ENCODE results near the gene PGR. TPM values are rescaled to one million over a fixed set of nuclear protein-coding genes. Genes with fewer than 3 reads are reported as not detected.

PGR gene
- total RNA-seq, 2 donors from 2014 or later: 1.6 to 2.3 TPM

DNA sequence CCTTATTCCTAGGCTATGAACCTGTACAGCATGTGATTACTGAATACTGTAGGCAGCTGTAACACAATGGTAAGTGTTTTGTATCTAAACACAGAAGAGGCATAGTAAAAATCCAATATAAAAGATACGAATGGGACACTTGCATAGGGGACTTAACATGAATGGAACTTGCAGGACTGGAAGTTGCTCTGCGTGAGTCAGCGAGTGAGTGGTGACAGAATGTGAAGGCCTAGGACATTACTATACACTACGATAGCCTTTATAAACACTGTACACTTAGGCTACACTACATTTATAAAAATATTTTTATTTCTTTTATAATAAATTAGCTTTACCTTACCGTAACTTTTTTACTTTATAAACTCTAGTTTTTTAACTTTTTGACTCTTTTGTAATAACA, 81.1 kb downstream of the PGR start:
- H3K27ac ChIP-seq: no peak overlapping the region
- intact Hi-C loops (cut with DNase I): no loop called here
- DNase-seq (no peak), ATAC-seq (no peak)
- no peak overlapping the region for H3K4me3 ChIP-seq
- no peaks in the 10 kb centered on the region for H3K9me3 ChIP-seq
- no peaks in the 10 kb centered on the region for H3K4me1 ChIP-seq
- WGBS, 2 donors: 76 to 80% methylated on average over 5 of the region's 5 CpGs
- no peak for TF ChIP-seq CTCF (IDR thresholded peaks at IDR 0.05)
- no peak for TF ChIP-seq POLR2A (IDR thresholded peaks at IDR 0.05)
- no peaks in the 10 kb centered on the region for H3K27me3 ChIP-seq
- H3K36me3 ChIP-seq (replicated peaks in 1 of 2; ENCODE audit: insufficient read depth in 1 of 2, low read depth in 2 of 2): no peaks in the 10 kb centered on the region

GRCh38 chr11:101046947-101047346, 82.7 kb downstream of the PGR start:
- Histone ChIP-seq H3K27me3 (no peaks in the 10 kb centered on the region), H3K36me3 (replicated peaks in 1 of 2; ENCODE audit: insufficient read depth in 1 of 2, low read depth in 2 of 2) (no peaks in the 10 kb centered on the region), H3K27ac (no peak overlapping the region), H3K4me1 (no peaks in the 10 kb centered on the region), H3K4me3 (no peak overlapping the region), H3K9me3 (no peaks in the 10 kb centered on the region)
- ATAC-seq: no peak
- DNase-seq: no peak
- 63 to 69% methylated on average over 2 of the region's 2 CpGs for WGBS, 2 donors
- intact Hi-C loops (cut with DNase I): no loop called here
- TF ChIP-seq POLR2A (IDR thresholded peaks at IDR 0.05) (no peak), CTCF (IDR thresholded peaks at IDR 0.05) (no peak)

GRCh38 chr11:101045415-101045814, 84.2 kb downstream of the PGR start:
- H3K36me3 ChIP-seq (replicated peaks in 1 of 2; ENCODE audit: insufficient read depth in 1 of 2, low read depth in 2 of 2): no peaks in the 10 kb centered on the region
- TF ChIP-seq CTCF (IDR thresholded peaks at IDR 0.05) (no peak), POLR2A (IDR thresholded peaks at IDR 0.05) (no peak)
- H3K4me3 ChIP-seq: no peak overlapping the region
- intact Hi-C loops (cut with DNase I): no loop called here
- H3K9me3 ChIP-seq: no peaks in the 10 kb centered on the region
- H3K27me3 ChIP-seq: no peaks in the 10 kb centered on the region
- no peaks in the 10 kb centered on the region for H3K4me1 ChIP-seq
- no peak for ATAC-seq
- DNase-seq: no peak
- no peak overlapping the region for H3K27ac ChIP-seq
- 71 to 85% methylated on average over 1 of the region's 1 CpG for WGBS, 2 donors

DNA sequence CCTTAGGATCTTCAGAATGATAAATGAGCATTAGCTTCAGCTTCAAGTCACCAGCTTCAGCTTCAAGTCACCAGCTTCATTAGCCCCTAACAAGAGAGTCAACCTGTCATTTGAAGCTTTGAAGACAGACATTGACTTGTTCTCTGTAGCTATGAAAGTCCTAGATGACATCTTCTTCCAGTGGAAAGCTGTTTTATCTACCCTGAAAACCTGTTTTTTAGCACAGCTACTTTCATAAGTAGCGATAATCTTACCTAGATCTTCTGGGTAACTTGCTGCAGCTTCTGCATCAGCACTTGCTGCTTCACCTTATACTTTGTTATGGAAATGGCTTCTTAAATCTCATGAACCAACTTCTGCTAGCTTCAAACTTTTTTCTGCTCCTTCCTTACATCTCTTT, 85.7 kb downstream of the PGR start:
- Histone ChIP-seq H3K4me1 (no peaks in the 10 kb centered on the region), H3K36me3 (replicated peaks in 1 of 2; ENCODE audit: insufficient read depth in 1 of 2, low read depth in 2 of 2) (no peaks in the 10 kb centered on the region), H3K4me3 (no peak overlapping the region), H3K27ac (no peak overlapping the region), H3K27me3 (no peaks in the 10 kb centered on the region), H3K9me3 (no peaks in the 10 kb centered on the region)
- TF ChIP-seq POLR2A (IDR thresholded peaks at IDR 0.05) (no peak), CTCF (IDR thresholded peaks at IDR 0.05) (no peak)
- ATAC-seq (no peak), DNase-seq (no peak)
- 65 to 84% methylated on average over 1 of the region's 1 CpG for WGBS, 2 donors
- intact Hi-C loops (cut with DNase I): no loop called here

DNA sequence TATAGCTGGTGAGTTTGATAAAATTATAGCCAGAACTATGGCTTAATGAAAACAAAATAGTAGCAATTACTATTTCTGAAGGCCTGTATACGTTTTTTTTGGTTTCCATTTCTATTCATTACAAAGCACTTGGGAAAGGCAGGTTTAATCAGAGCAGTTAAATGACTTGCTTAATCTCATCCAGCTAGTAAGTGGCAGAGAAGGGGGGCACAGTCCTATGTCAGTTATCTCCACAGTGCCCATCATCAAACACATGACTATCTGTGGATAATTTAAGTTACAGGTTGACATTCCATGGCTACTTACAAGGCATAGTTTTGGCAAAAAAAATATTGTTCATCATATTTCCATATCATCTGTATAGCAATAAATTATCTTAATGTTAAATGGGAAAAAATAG, 93.7 kb downstream of the PGR start:
- no peaks in the 10 kb centered on the region for H3K36me3 ChIP-seq (replicated peaks in 1 of 2; ENCODE audit: insufficient read depth in 1 of 2, low read depth in 2 of 2)
- no peak for TF ChIP-seq POLR2A (IDR thresholded peaks at IDR 0.05)
- no peak for TF ChIP-seq CTCF (IDR thresholded peaks at IDR 0.05)
- WGBS, 2 donors: 33 to 39% methylated on average over 1 of the region's 1 CpG
- no peaks in the 10 kb centered on the region for H3K4me1 ChIP-seq
- DNase-seq (no peak), ATAC-seq (no peak)
- H3K27me3 ChIP-seq: no peaks in the 10 kb centered on the region
- no peaks in the 10 kb centered on the region for H3K9me3 ChIP-seq
- H3K4me3 ChIP-seq: no peak overlapping the region
- intact Hi-C loops (cut with DNase I): no loop called here
- H3K27ac ChIP-seq: no peak overlapping the region

Measured in body of pancreas (tissue), 4 donors.